Activated naive CD4-positive, alpha-beta T cell treated with anti-CD3 and anti-CD28 coated beads for 36 hours (primary cell): ENCODE measurements around the gene MKLN1. TPM values are rescaled to one million over a fixed set of nuclear protein-coding genes. Genes with fewer than 3 reads are reported as not detected.
"Not testable (repeated sequence)": the region's sequence is repeated elsewhere in the genome, so short reads cannot be mapped to it uniquely, and the experiment has no call there.

Experiments
- CTCF ChIA-PET: fragments of 350-600 bp; sonication (Branson Sonifier 250); formaldehyde crosslinking; loops from one replicate; lab custom pipeline; 2021; ENCODE audit warnings: antibody characterized with exemption; lab: Charles Lee
- DNase-seq: peaks from one replicate; pipeline ENCODE4 v3.0.0-alpha.2; 2020
- H3K27ac Mint-ChIP-seq: one replicate; pipeline ENCODE4 v1.8.0; 2021; ENCODE audit warnings: mild to moderate bottlenecking, mixed read lengths
- H3K27me3 Mint-ChIP-seq: one replicate; pipeline ENCODE4 v1.8.0; 2021; ENCODE audit warnings: low read depth, mixed read lengths
- H3K36me3 Mint-ChIP-seq: one replicate; pipeline ENCODE4 v1.8.0; 2021; ENCODE audit warnings: low read depth, mixed read lengths
- H3K4me1 Mint-ChIP-seq: one replicate; pipeline ENCODE4 v1.8.0; 2021; ENCODE audit warnings: low read depth, mixed read lengths
- H3K4me3 Mint-ChIP-seq: one replicate; pipeline ENCODE4 v1.8.0; 2021; ENCODE audit warnings: mild to moderate bottlenecking, moderate library complexity, mixed read lengths
- H3K9me3 Mint-ChIP-seq: one replicate; pipeline ENCODE4 v1.8.0; 2021; ENCODE audit warnings: mixed read lengths
- intact Hi-C: fragments of 100-400 bp; cut with micrococcal nuclease; formaldehyde crosslinking; loops from one replicate; pipeline ENCODE4 v1.15.1; 2023
- total RNA-seq, 2 experiments: library from RNA; stranded (reverse); gene quantifications; one replicate each; pipeline ENCODE4 v1.2.3, GENCODE V29; 2021

The MKLN1 gene
- total RNA-seq, 2 experiments from 2014 or later, result 29.8 to 34.9 TPM

- Mint-ChIP-seq H3K27ac (no peak overlapping the region), H3K27me3 (no peaks in the 10 kb centered on the region), H3K4me1 (peaks cover 2% of the 10 kb centered on the region), H3K36me3 (peaks cover 16% of the 10 kb centered on the region), H3K4me3 (no peak overlapping the region), H3K9me3 (no peaks in the 10 kb centered on the region)
- no peak for DNase-seq
- CTCF ChIA-PET, result interaction anchor here (0.7 kb wide), 1 partner anchor 462 kb away, joined by 4 read pairs; no protein-coding TSS in a partner anchor
- intact Hi-C loops, result no loop called here
Measured at GRCh38 chr7:131459256-131459655, 131.6 kb downstream of the MKLN1 start.

GRCh38 chr7:131462059-131462458 lies 134.4 kb downstream of the MKLN1 start:
- Mint-ChIP-seq H3K27me3 (no peaks in the 10 kb centered on the region), H3K4me3 (no peak overlapping the region), H3K4me1 (peaks cover 2% of the 10 kb centered on the region), H3K27ac (no peak overlapping the region), H3K9me3 (no peaks in the 10 kb centered on the region), H3K36me3 (peaks cover 17% of the 10 kb centered on the region)
- intact Hi-C loops, result no loop called here
- DNase-seq, result no peak
- CTCF ChIA-PET, result no interaction called here

- H3K4me1 Mint-ChIP-seq, H3K27ac Mint-ChIP-seq, H3K9me3 Mint-ChIP-seq, H3K4me3 Mint-ChIP-seq, CTCF ChIA-PET, intact Hi-C loops, DNase-seq, H3K27me3 Mint-ChIP-seq: not testable (repeated sequence)
- H3K36me3 Mint-ChIP-seq, result peaks cover 20% of the 10 kb centered on the region
Measured at GRCh38 chr7:131462715-131463114, 135.0 kb downstream of the MKLN1 start.

GRCh38 chr7:131466735-131467365 lies 139.2 kb downstream of the MKLN1 start:
- no peak for DNase-seq
- CTCF ChIA-PET, result no interaction called here
- Mint-ChIP-seq H3K4me3 (no peak overlapping the region), H3K27me3 (no peaks in the 10 kb centered on the region), H3K27ac (no peak overlapping the region), H3K36me3 (peaks cover 46% of the 10 kb centered on the region), H3K4me1 (no peaks in the 10 kb centered on the region), H3K9me3 (no peaks in the 10 kb centered on the region)
- intact Hi-C loops, result no loop called here

DNA sequence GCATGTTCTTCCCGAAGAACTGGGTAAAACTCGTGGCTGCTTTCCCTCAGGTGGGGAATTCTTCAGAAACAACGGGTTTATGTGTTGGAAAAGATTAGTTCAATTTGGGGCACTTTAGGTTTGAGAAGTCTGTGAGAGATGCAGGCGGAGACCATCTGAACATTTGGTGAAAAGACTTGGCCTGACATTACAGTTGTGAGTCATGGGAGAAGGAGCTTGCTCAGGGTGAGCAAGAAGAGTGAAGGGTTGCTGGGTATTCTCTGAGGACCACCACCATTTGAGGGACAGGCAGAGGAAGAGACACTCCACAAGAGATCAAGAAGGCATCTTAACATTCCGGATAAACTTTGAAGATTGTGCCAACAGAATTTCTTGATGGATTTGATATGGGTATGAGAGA lies 140.1 kb downstream of the MKLN1 start:
- Mint-ChIP-seq H3K4me1 (no peaks in the 10 kb centered on the region), H3K27me3 (no peaks in the 10 kb centered on the region), H3K36me3 (peaks cover 44% of the 10 kb centered on the region), H3K27ac (no peak overlapping the region), H3K9me3 (no peaks in the 10 kb centered on the region), H3K4me3 (no peak overlapping the region)
- CTCF ChIA-PET, result no interaction called here
- no peak for DNase-seq
- intact Hi-C loops, result no loop called here

DNA sequence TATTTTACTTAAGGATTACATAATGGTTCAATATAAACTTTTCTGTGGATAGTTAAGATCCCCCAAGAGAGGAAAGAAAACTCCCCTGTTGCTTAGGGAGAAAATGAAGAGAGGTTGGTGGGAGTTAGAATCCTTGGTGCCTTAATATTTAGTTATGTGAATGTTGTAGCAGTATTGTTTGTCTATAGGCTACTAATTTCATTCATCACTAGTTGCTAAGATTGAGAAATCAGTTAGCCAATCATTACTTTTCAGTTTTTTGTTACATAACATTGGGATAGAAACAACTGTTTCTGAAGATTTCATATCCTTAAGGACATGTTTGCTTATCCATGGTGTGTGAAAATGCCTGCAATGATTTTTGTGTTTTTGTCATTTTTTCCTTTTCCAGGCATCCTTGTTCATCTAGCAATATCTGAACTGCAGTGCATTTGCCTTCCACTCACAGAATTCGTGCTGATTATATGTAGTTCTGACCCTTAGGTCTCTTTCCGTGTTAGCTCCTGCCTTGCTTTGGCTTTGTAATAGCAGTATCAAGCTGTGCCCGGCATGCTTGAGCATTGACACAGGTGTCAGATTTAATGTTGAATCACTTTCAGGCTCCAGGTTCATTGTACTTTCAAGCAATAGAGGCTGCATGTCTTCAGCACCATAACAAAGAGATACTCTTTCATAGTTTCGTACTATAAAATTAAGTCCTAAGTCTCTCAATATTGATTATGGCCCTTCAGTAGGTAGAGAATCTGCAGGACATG lies 143.8 kb downstream of the MKLN1 start:
- Mint-ChIP-seq H3K4me3 (no peak overlapping the region), H3K4me1 (no peaks in the 10 kb centered on the region), H3K27me3 (no peaks in the 10 kb centered on the region), H3K9me3 (no peaks in the 10 kb centered on the region), H3K27ac (no peak overlapping the region), H3K36me3 (peaks cover 47% of the 10 kb centered on the region)
- intact Hi-C loops, result no loop called here
- CTCF ChIA-PET, result no interaction called here
- DNase-seq, result no peak

DNA sequence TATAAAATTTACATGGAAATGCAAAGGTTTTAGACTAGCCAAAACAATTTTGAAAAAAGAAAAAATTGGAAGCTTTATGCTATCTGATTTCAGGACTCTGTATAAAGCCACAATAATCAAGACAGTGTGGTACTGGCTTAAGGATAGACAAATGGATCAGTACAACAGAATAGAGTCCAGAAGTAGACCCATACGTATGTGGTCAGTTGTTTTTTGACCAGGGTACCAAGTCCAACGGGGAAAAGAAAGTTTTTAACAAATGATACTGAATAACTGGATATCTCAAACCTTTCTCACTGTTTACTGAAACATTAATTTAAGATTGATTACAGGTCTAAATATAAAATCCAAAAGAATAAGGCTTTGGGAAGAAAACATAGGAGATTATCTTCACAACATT lies 149.1 kb downstream of the MKLN1 start:
- DNase-seq, result no peak
- Mint-ChIP-seq H3K4me3 (no peak overlapping the region), H3K27me3 (no peaks in the 10 kb centered on the region), H3K27ac (no peak overlapping the region), H3K4me1 (no peaks in the 10 kb centered on the region), H3K36me3 (peaks cover 16% of the 10 kb centered on the region), H3K9me3 (no peaks in the 10 kb centered on the region)
- CTCF ChIA-PET, result no interaction called here
- intact Hi-C loops, result no loop called here

- Mint-ChIP-seq H3K4me1 (no peaks in the 10 kb centered on the region), H3K4me3 (no peak overlapping the region), H3K27ac (no peak overlapping the region), H3K9me3 (no peaks in the 10 kb centered on the region), H3K36me3 (peaks cover 4% of the 10 kb centered on the region), H3K27me3 (no peaks in the 10 kb centered on the region)
- DNase-seq, result no peak
- CTCF ChIA-PET, result no interaction called here
- intact Hi-C loops, result no loop called here
Measured at GRCh38 chr7:131480384-131481315, 153.0 kb downstream of the MKLN1 start.

DNA sequence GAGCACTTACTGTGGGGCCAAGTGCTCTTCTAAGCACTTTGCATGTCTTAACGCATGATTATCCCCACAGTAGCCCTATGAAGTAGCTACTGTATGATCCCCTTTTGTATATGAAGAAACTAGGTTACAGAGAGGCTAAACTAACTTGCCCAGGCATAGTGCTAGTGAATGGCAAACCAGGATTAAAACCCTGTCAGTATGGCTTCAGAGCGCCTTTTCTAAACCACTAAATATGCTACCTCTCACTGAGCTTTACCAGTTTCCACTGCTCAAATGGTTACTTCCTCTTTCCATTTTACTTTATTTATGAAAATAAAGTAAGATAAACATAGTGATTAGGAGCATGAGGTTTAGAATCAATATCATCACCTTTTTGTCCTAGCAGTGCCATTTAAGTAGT lies 155.1 kb downstream of the MKLN1 start:
- DNase-seq, result no peak
- H3K4me1 Mint-ChIP-seq, result no peaks in the 10 kb centered on the region
- CTCF ChIA-PET, result interaction anchor here (0.6 to 1.0 kb wide), 2 partner anchors 18 to 232 kb away, joined by 3 read pairs; no protein-coding TSS in a partner anchor
- H3K4me3 Mint-ChIP-seq, result no peak overlapping the region
- intact Hi-C loops, result no loop called here
- no peaks in the 10 kb centered on the region for H3K9me3 Mint-ChIP-seq
- no peak overlapping the region for H3K27ac Mint-ChIP-seq
- no peaks in the 10 kb centered on the region for H3K27me3 Mint-ChIP-seq
- peaks cover 6% of the 10 kb centered on the region for H3K36me3 Mint-ChIP-seq

DNA sequence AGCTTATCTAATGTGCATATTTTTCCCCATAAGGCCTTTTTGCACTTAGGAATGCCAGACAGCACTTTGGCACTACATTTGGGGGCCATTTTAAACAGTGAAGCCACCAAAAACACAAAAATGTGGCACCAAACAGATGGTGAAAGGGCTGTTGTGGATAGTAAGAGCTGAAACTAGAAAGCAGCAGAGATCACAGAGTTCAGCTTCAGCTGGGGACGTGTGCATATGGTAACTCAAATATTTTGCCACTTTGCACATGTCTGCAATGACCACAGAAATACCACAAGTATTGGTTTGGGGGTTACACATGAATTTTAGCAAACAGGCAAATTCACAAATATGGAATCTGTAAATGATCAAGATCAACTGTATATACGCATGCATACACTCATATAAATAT lies 155.9 kb downstream of the MKLN1 start:
- CTCF ChIA-PET, result interaction anchor here (0.7 to 1.0 kb wide), 2 partner anchors 17 to 30 kb away, joined by 3 read pairs; no protein-coding TSS in a partner anchor
- Mint-ChIP-seq H3K9me3 (no peaks in the 10 kb centered on the region), H3K27me3 (no peaks in the 10 kb centered on the region), H3K27ac (no peak overlapping the region), H3K4me3 (no peak overlapping the region), H3K36me3 (peaks cover 6% of the 10 kb centered on the region), H3K4me1 (no peaks in the 10 kb centered on the region)
- intact Hi-C loops, result no loop called here
- no peak for DNase-seq

DNA sequence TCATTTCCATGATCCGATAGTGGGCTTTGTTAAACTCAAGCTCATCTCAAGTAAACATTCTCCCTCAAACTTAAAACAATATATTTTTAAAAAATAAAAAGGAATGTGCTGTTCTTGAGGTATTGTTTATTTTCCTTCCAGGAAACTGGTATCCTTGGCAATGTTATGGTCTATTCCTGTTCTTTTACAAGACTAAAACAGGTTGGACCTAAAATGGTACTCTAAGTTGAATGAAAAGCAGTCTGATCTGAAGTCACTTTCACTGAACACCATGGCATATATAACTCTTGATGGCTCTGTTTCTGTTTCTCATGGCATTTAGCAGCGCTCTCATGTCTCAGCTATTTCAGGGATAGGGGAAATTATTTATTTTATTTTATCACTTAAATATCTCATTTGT lies 158.7 kb downstream of the MKLN1 start:
- Mint-ChIP-seq H3K36me3 (peaks cover 6% of the 10 kb centered on the region), H3K9me3 (no peaks in the 10 kb centered on the region), H3K4me3 (no peak overlapping the region), H3K27ac (no peak overlapping the region), H3K4me1 (no peaks in the 10 kb centered on the region), H3K27me3 (no peaks in the 10 kb centered on the region)
- DNase-seq, result no peak
- CTCF ChIA-PET, result interaction anchor here (0.7 to 1.3 kb wide), 2 partner anchors 15 to 240 kb away, joined by 3 read pairs; no protein-coding TSS in a partner anchor
- intact Hi-C loops, result no loop called here

- Mint-ChIP-seq H3K27me3 (no peaks in the 10 kb centered on the region), H3K9me3 (no peaks in the 10 kb centered on the region), H3K27ac (no peak overlapping the region), H3K4me3 (no peak overlapping the region), H3K4me1 (no peaks in the 10 kb centered on the region), H3K36me3 (peaks cover 6% of the 10 kb centered on the region)
- DNase-seq, result no peak
- CTCF ChIA-PET, result interaction anchor here (0.9 to 1.3 kb wide), 2 partner anchors 14 to 333 kb away, joined by 3 read pairs; no protein-coding TSS in a partner anchor
- intact Hi-C loops, result no loop called here
Measured at GRCh38 chr7:131487217-131487616, 159.5 kb downstream of the MKLN1 start.
